ENCODE measurements around the gene CABCOCO1.

Gene CABCOCO1

DNA sequence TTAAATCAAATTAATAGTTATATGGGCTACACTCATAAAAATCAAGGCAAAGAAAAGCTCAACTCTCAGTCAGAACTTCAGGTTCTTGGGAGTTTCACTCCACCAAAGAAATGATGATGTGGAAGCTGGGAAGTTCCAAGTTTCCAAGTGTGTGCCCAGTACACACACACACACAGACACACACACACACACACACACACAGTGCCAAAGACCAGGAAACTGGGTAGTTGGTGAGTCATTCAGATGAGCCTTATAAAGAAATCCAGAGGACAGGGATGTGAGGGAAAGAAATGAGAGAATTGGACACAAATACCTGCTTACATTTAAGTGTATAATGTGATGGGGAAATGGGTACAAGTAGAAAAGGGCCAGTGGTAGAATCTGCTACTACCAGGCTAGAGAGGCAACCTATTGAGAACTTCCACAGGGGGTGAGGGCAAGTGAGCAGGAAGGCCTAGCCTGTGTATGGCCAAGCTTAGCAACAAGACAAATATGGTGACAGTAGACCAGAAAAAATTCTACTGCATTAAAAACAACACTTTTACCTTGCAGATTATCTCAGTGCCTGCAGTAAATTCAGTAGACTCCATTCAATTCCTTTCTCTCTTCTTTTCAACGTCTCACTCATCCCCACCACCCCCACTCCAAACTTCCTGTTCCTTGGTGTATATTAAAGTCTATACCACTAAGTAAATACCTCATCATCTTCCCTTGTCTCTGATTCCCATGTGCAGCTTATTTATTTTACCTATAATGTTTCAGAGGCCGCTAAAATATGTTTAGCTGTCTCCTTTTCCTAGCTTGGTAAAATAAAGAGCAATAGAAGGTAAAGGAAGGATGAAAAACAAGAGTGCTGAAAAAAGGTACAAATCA is 95.0 kb downstream of the CABCOCO1 start:
- peak; percentile 28 for DNase-seq (ENCODE audit: low spot score)

GRCh38 chr10:61758433-61758832 is 95.7 kb downstream of the CABCOCO1 start:
- no peak for DNase-seq (ENCODE audit: low spot score)

DNA sequence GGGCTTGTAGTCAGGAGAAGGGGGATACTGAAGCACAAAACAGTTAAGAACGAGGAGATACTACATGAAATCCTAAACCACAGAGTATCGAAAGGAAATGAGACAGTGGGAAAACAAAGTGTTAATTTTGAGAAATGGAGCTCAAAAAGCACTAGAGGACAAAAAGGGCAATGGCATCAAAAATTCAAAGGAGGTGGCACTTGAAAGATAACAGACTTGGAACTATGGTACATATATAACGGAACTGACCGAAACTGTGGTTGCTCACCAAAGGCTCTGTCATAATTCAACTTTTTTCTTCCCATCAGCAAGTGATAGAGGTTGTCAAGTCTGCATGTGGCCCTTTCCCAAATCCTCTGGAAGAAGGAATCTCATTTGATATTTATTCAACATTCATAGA is 97.0 kb downstream of the CABCOCO1 start:
- DNase-seq (ENCODE audit: low spot score): no peak

DNA sequence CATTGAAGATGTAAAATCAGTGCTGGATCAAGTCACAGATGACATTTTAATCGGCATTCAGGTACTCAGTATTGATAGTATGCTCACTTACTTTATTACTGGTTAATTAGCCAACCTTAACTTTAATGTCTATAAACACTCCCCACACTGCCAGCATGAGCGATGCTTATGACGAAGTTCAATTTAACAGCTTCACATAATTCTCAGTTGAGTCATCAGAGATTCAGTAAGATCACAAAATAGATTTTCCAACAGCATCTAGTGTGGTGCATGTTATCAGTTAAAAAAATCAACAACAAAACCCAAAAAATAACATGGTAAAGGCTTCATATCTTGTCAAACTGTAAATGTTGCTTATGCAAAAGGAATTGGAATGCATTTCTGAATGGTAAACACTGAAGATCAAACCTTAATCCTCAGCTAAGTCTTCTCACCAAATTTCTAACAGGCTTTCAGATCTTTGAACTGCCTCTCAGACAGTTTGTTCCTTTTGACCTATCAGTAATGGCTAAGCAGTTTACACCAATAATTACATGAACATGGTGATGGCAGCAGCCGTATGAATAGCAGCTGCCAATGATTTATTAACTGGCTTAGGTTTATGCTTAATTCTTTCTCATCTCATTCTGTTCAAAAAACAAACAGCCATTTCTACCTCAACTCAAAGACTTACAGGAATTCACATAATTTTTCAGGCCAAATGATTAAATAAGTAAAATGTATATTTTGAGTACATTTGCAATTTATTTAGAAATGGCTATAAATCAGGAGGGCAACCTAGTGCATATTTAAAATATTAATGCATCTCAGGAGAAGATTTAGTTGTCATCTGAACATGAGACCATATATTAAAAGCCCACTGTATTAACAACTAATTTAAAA is 98.5 kb downstream of the CABCOCO1 start:
- peak; percentile 39 for DNase-seq (ENCODE audit: low spot score)

- no peak for DNase-seq (ENCODE audit: low spot score)
These were observed 99.1 kb downstream of the CABCOCO1 start for GRCh38 chr10:61761825-61762217.

GRCh38 chr10:61763778-61764177 is 101.0 kb downstream of the CABCOCO1 start:
- no peak for DNase-seq (ENCODE audit: low spot score)

GRCh38 chr10:61764486-61764885 is 101.8 kb downstream of the CABCOCO1 start:
- DNase-seq (ENCODE audit: low spot score): no peak

GRCh38 chr10:61765176-61766087 is 102.7 kb downstream of the CABCOCO1 start:
- no peak for DNase-seq (ENCODE audit: low spot score)

- no peak for DNase-seq (ENCODE audit: low spot score)
These were observed 104.2 kb downstream of the CABCOCO1 start for GRCh38 chr10:61766927-61767326.

DNA sequence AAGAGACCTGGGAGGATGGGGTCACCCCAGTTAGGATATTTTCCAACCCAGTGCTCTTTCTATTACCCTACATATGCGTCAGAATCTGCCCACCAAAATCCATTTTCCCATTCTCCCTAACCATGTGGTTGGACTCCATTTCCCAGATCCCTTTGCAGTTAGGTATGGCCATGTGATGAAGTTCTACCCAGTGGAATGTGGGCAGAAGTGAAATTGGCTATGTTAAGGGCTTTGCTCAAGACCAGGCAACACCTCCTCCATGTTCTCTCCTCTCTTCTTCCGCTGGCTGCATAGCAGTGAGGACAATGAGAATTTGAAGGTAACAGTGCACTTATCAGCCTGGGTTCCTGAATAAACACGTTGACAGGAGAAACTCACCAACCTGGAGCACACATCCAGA is 111.3 kb downstream of the CABCOCO1 start:
- DNase-seq (ENCODE audit: low spot score): no peak

- no peak for DNase-seq (ENCODE audit: low spot score)
These were observed 112.4 kb downstream of the CABCOCO1 start for GRCh38 chr10:61775111-61775510.

GRCh38 chr10:61776615-61777266 is 114.0 kb downstream of the CABCOCO1 start:
- no peak for DNase-seq (ENCODE audit: low spot score)

DNA sequence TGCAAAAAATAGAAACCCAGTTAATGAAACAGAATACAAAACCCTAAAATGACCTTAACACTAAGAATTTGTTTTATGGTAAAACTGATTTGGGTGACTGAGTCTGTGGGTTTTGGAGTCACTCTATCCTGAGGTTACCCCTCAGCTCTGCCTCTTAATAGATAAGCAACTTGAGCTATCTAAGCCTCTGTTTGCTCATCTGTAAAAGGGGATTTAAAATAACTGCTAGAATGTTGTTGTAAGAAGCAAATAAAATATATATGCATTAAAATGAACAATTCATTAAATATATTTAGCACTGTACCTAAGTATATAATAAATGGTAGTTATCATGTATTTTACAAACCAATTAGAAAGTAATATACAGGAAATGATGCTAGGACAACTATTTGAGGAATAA is 115.4 kb downstream of the CABCOCO1 start:
- no peak for DNase-seq (ENCODE audit: low spot score)

DNA sequence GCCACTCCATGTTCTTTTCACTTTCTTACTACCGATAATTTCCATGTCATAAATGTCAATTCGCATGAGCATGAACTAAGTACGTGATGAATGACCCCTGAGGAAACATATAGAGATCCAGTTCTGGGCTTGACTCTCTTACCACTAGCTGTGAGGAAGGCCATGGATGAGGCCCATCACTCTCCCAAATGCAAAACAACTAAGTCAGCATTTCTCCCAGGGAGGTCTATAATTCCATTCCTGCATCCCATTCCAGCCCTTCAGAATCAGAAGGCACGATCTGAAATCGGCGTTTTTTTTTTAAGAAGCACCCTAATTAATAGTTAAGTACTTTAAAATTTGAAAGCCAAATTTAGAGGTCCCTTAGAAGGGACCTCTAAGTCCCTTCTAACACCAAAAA is 116.5 kb downstream of the CABCOCO1 start:
- DNase-seq (ENCODE audit: low spot score): no peak

GRCh38 chr10:61779950-61780659 is 117.4 kb downstream of the CABCOCO1 start:
- DNase-seq (ENCODE audit: low spot score): peak; percentile 16

DNA sequence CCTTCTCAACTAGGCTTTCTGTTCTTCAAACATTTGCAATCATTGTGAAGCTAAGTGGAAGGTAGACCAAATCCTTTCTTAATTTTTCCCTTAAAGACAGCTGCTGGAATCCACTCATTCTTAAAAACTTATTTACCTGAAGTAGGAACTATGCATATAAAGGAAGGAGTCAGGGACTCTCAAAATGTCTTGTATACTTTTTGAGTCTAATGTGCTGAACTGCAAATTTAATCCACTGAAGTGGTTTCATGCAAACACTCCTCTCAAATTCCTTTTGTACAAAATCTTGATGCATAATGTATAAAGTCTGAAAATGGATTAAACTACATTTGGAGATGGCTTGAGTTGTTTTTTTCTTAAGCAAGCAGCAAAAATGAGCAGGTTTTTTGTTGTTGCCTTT is 118.0 kb downstream of the CABCOCO1 start:
- DNase-seq (ENCODE audit: low spot score): no peak

- DNase-seq (ENCODE audit: low spot score): peak; percentile 20
These were observed 119.3 kb downstream of the CABCOCO1 start for GRCh38 chr10:61781969-61782403.

DNA sequence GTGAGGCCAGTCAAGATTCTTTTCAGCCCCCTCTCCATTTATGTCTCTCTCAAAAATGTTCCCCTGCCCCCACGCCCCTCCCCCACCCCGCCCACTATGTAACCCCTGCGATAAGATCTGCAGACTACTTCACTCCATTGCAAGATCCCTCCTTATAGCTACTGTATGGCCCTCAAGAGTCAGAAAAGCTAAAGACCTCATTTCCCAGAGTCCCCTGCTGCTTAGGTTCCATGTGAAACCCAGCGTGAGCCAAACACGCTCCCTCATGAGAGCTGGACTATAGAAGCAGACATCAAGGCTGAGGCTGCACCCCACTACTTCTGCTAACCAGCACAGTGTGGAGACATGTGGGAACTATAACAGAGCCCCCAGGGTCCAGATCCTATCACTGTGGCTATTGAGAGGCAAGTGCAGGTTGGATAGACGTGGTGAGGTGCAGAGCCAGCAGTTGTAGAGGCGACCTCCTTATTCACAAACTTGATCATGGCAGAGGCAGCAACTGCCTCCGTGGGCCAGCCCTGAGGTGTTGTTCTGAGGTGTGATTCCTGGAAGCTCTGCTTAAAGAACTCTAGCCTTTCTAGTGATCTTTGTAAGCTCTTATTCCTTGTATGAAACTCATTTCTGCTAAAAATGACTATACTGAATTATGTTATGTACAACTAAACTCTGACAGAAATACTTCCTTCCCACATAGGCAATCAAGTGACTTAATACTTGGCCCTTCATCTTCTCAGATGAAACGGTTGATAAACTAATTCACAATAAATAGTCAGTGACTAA is 121.8 kb downstream of the CABCOCO1 start:
- DNase-seq (ENCODE audit: low spot score): no peak

DNA sequence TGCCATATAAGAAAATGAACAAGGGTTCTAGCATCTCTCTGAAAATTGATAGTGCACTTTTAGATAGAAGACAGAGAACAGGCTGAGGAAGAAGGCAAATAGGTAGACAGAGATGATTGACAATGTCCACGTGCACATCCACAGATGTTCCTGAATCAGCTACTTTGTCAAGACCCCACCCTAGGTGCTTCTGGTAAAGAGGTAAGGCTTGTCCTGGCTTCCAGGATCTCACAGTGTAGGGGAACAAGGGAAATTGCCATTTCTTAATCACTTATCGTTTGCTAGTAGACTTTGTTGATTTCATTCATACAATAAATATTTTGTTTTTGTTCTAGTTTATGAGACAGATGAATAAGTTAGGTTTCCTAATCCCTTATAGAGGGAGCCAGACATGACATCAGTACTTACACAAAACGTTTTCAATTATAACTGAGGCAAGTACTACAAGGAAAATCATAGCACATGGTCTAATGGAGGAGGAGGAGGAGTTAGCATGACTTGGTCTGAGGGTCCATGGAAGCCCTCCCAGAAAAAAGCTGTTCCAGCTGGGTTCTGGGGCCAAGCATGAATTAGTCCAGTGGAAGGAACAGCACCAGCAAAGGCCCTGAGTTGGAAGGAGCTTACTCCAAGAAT is 122.9 kb downstream of the CABCOCO1 start:
- no peak for DNase-seq (ENCODE audit: low spot score)
